Neural cell (in vitro differentiated cells): ENCODE data around the gene RASD2. TPM values are rescaled to one million over a fixed set of nuclear protein-coding genes. Genes with fewer than 3 reads are reported as not detected.

Experiments used
- H2AFZ ChIP-seq: fragments of 200-600, 300-800 bp; sonication (generic), shearing (Covaris generic); 2 replicates; pipeline ENCODE4 v1.6.0; 2014; ENCODE audit warnings: low read depth, mild to moderate bottlenecking, antibody characterized with exemption, low read length, moderate library complexity
- H3F3A ChIP-seq: fragments of 200-600 bp; shearing (Covaris generic); 2 replicates; pipeline ENCODE4 v1.6.1; 2016; ENCODE audit warnings: mild to moderate bottlenecking, moderate library complexity, mixed read lengths, antibody characterized with exemption, low read length; ENCODE audit not compliant: insufficient read depth, poor library complexity, severe bottlenecking
- H3K27ac ChIP-seq: fragments of 200-600, 300-800 bp; sonication (generic), shearing (Covaris generic); 2 replicates; pipeline ENCODE4 v1.5.1; 2014; ENCODE audit warnings: mild to moderate bottlenecking, low read length, moderate library complexity
- H3K27me3 ChIP-seq: fragments of 300-800, 200-600 bp; sonication (generic), shearing (Covaris generic); 2 replicates; pipeline ENCODE4 v1.6.0; 2014; ENCODE audit warnings: mild to moderate bottlenecking, low read depth, low read length, moderate library complexity; ENCODE audit not compliant: insufficient read depth
- H3K36me3 ChIP-seq: fragments of 300-800, 200-600 bp; sonication (generic), shearing (Covaris generic); 2 replicates; pipeline ENCODE4 v1.5.1; 2014; ENCODE audit warnings: mild to moderate bottlenecking, antibody characterized with exemption, low read length, moderate library complexity; ENCODE audit not compliant: insufficient read depth
- H3K4me2 ChIP-seq: fragments of 300-800, 200-600 bp; sonication (generic), shearing (Covaris generic); 2 replicates; pipeline ENCODE4 v1.6.0; 2014; ENCODE audit warnings: mild to moderate bottlenecking, low read length
- H3K4me3 ChIP-seq: fragments of 300-800, 200-600 bp; sonication (generic), shearing (Covaris generic); 2 replicates; pipeline ENCODE4 v1.5.1; 2014; ENCODE audit warnings: mild to moderate bottlenecking, low read length, moderate library complexity
- H3K79me2 ChIP-seq: fragments of 200-600 bp; shearing (Covaris generic); replicated peaks from 2 replicates; pipeline ENCODE4 v1.6.0; 2014; ENCODE audit warnings: mild to moderate bottlenecking, low read length, moderate library complexity; ENCODE audit not compliant: insufficient read depth
- H3K9ac ChIP-seq: fragments of 300-800, 200-600 bp; sonication (generic), shearing (Covaris generic); 2 replicates; pipeline ENCODE4 v1.6.1; 2016; ENCODE audit warnings: mild to moderate bottlenecking, low read length, mixed read lengths
- H3K9me2 ChIP-seq: fragments of 200-600 bp; shearing (Covaris generic); 2 replicates; pipeline ENCODE4 v1.6.1; 2016; ENCODE audit warnings: mild to moderate bottlenecking, low read length, mixed read lengths; ENCODE audit not compliant: insufficient read depth
- H3K9me3 ChIP-seq: fragments of 200-600, 300-800 bp; sonication (generic), shearing (Covaris generic); 2 replicates; pipeline ENCODE4 v1.6.1; 2016; ENCODE audit warnings: mild to moderate bottlenecking, mixed run types, low read length, moderate library complexity, mixed read lengths
- H4K20me1 ChIP-seq: fragments of 200-600 bp; shearing (Covaris generic); 2 replicates; pipeline ENCODE4 v1.6.1; 2016; ENCODE audit warnings: mild to moderate bottlenecking, mixed run types; ENCODE audit not compliant: insufficient read depth
- EP300 ChIP-seq: fragments of 450-650 bp; conservative IDR thresholded peaks from 2 replicates; pipeline ENCODE4 v1.6.1; 2014; ENCODE audit warnings: antibody characterized with exemption, mild to moderate bottlenecking, moderate library complexity; ENCODE audit not compliant: poor library complexity, severe bottlenecking
- EZH2 ChIP-seq: fragments of 200-600, 300-800 bp; shearing (Covaris generic), sonication (generic); IDR thresholded peaks from 2 replicates; pipeline ENCODE4 v1.6.1; 2014; ENCODE audit warnings: antibody characterized with exemption, low read length, borderline replicate concordance, mild to moderate bottlenecking; ENCODE audit not compliant: insufficient read depth, poor library complexity, severe bottlenecking
- MXI1 ChIP-seq: fragments of 450-650 bp; conservative IDR thresholded peaks from 2 replicates; pipeline ENCODE4 v1.6.1; 2014; ENCODE audit warnings: antibody characterized with exemption, mild to moderate bottlenecking; ENCODE audit not compliant: poor library complexity, severe bottlenecking
- POLR2AphosphoS5 ChIP-seq: IDR thresholded peaks from 2 replicates; pipeline ENCODE4 v1.6.1; 2012
- RAD21 ChIP-seq: fragments of 450-650 bp; conservative IDR thresholded peaks from 2 replicates; pipeline ENCODE4 v1.6.1; 2014; ENCODE audit warnings: antibody characterized with exemption, mild to moderate bottlenecking, moderate library complexity
- SMC3 ChIP-seq: fragments of 450-650 bp; conservative IDR thresholded peaks from 2 replicates; pipeline ENCODE4 v1.6.1; 2014; ENCODE audit warnings: antibody characterized with exemption, mild to moderate bottlenecking, moderate library complexity; ENCODE audit not compliant: poor library complexity
- TAF1 ChIP-seq: IDR thresholded peaks from 2 replicates; pipeline ENCODE4 v1.6.1; 2012; ENCODE audit warnings: low read depth
- polyA plus RNA-seq: library from polyadenylated mRNA; depleted of rRNA; stranded (reverse); fragments of >200 nt; gene quantifications from 2 replicates; pipeline ENCODE4 v1.2.3, GENCODE V29; 2014
- TF ChIP-seq, protein P1 (sequence below): fragments of 450-650 bp; IDR thresholded peaks from 2 replicates; pipeline ENCODE4 v1.5.1; 2014; ENCODE audit warnings: antibody characterized with exemption, mild to moderate bottlenecking, moderate library complexity; ENCODE audit not compliant: poor library complexity, severe bottlenecking
- TF ChIP-seq, protein P2 (sequence below): IDR thresholded peaks from 2 replicates; pipeline ENCODE4 v1.6.1; 2012; ENCODE audit warnings: borderline replicate concordance

Gene RASD2
- polyA plus RNA-seq, 1 donor from 2014 or later: 0.14 TPM

DNA sequence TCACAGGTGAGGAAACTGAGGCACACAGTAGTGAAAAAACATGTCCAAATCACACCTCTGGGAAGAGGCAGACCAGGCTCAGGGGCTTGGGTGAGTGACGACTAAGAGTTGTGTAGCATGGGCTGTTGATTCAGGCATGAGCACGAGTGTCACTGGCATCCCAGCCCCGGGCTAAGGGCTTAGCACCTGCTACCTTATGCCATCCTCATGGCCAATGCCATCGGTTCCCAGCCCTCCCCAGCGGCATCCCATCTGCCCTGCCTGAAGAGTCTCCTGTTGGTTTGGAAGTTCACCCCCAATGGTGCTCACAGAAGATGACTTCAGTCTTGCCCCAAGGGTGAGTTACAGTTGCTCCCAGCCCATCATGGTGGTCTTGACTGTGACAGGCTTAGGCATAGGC is 54.1 kb downstream of the RASD2 start:
- no peak overlapping the region for H3K9ac ChIP-seq
- no peaks in the 10 kb centered on the region for H4K20me1 ChIP-seq
- no peaks in the 10 kb centered on the region for H3K9me2 ChIP-seq
- H3K9me3 ChIP-seq: no peaks in the 10 kb centered on the region
- no peak overlapping the region for H3K4me3 ChIP-seq
- H3F3A ChIP-seq: no peaks in the 10 kb centered on the region
- no peaks in the 10 kb centered on the region for H3K36me3 ChIP-seq
- H3K79me2 ChIP-seq: no peaks in the 10 kb centered on the region
- no peak overlapping the region for H3K4me2 ChIP-seq
- TF ChIP-seq EZH2 (no peak), TAF1 (no peak), POLR2AphosphoS5 (no peak), MXI1 (no peak), SMC3 (no peak), RAD21 (no peak), EP300 (no peak)
- TF ChIP-seq, protein P1, sequence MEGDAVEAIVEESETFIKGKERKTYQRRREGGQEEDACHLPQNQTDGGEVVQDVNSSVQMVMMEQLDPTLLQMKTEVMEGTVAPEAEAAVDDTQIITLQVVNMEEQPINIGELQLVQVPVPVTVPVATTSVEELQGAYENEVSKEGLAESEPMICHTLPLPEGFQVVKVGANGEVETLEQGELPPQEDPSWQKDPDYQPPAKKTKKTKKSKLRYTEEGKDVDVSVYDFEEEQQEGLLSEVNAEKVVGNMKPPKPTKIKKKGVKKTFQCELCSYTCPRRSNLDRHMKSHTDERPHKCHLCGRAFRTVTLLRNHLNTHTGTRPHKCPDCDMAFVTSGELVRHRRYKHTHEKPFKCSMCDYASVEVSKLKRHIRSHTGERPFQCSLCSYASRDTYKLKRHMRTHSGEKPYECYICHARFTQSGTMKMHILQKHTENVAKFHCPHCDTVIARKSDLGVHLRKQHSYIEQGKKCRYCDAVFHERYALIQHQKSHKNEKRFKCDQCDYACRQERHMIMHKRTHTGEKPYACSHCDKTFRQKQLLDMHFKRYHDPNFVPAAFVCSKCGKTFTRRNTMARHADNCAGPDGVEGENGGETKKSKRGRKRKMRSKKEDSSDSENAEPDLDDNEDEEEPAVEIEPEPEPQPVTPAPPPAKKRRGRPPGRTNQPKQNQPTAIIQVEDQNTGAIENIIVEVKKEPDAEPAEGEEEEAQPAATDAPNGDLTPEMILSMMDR: no peak
- TF ChIP-seq, protein P2, sequence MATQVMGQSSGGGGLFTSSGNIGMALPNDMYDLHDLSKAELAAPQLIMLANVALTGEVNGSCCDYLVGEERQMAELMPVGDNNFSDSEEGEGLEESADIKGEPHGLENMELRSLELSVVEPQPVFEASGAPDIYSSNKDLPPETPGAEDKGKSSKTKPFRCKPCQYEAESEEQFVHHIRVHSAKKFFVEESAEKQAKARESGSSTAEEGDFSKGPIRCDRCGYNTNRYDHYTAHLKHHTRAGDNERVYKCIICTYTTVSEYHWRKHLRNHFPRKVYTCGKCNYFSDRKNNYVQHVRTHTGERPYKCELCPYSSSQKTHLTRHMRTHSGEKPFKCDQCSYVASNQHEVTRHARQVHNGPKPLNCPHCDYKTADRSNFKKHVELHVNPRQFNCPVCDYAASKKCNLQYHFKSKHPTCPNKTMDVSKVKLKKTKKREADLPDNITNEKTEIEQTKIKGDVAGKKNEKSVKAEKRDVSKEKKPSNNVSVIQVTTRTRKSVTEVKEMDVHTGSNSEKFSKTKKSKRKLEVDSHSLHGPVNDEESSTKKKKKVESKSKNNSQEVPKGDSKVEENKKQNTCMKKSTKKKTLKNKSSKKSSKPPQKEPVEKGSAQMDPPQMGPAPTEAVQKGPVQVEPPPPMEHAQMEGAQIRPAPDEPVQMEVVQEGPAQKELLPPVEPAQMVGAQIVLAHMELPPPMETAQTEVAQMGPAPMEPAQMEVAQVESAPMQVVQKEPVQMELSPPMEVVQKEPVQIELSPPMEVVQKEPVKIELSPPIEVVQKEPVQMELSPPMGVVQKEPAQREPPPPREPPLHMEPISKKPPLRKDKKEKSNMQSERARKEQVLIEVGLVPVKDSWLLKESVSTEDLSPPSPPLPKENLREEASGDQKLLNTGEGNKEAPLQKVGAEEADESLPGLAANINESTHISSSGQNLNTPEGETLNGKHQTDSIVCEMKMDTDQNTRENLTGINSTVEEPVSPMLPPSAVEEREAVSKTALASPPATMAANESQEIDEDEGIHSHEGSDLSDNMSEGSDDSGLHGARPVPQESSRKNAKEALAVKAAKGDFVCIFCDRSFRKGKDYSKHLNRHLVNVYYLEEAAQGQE: no peak
- H3K27me3 ChIP-seq: no peaks in the 10 kb centered on the region
- H3K27ac ChIP-seq: no peak overlapping the region
- no peak overlapping the region for H2AFZ ChIP-seq

GRCh38 chr22:35596821-35597220 is 56.2 kb downstream of the RASD2 start:
- H4K20me1 ChIP-seq: no peaks in the 10 kb centered on the region
- no peaks in the 10 kb centered on the region for H3K9me3 ChIP-seq
- TF ChIP-seq SMC3 (no peak), MXI1 (no peak), TAF1 (no peak), EZH2 (no peak)
- H3K36me3 ChIP-seq: no peaks in the 10 kb centered on the region
- no peak overlapping the region for H3K4me2 ChIP-seq
- no peaks in the 10 kb centered on the region for H3K9me2 ChIP-seq
- H3K9ac ChIP-seq: no peak overlapping the region
- H3K27me3 ChIP-seq: no peaks in the 10 kb centered on the region
- no peak overlapping the region for H3K4me3 ChIP-seq
- no peak overlapping the region for H2AFZ ChIP-seq
- H3K79me2 ChIP-seq: no peaks in the 10 kb centered on the region
- H3F3A ChIP-seq: no peaks in the 10 kb centered on the region
- H3K27ac ChIP-seq: no peak overlapping the region
